ENCODE data around the gene CTSD.

DNA sequence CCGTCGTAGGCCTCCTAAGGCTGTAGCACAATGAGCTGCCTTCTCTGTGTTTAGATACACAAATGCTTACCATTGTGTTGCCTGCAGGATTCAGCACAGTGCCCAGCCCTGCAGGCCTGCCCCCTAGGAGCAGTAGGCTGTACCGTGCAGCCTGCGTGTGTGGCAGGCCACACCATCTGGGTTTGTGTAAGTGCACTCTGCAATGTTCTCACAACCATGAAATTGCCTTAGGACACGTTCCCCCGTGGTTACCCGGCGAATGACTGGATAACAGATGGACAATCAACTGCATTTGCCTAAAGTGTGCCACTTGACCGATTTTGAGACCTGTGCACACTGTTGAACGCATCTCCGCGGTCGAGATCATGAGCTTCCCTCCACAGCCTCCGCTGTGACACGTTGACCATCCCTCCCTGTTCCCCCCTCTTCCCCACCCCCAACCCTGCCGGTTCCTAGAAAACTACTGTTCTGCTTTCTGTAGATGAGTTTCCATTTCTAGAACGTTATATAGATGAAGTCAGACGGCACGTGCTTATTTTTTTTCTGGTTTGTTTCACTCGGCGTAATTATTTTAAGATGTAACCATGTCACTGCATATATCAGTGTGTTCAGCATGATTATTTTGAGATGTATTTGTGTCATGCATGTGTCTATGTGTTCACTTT, 22.2 kb upstream of the CTSD start:
- TF ChIP-seq, protein P1, sequence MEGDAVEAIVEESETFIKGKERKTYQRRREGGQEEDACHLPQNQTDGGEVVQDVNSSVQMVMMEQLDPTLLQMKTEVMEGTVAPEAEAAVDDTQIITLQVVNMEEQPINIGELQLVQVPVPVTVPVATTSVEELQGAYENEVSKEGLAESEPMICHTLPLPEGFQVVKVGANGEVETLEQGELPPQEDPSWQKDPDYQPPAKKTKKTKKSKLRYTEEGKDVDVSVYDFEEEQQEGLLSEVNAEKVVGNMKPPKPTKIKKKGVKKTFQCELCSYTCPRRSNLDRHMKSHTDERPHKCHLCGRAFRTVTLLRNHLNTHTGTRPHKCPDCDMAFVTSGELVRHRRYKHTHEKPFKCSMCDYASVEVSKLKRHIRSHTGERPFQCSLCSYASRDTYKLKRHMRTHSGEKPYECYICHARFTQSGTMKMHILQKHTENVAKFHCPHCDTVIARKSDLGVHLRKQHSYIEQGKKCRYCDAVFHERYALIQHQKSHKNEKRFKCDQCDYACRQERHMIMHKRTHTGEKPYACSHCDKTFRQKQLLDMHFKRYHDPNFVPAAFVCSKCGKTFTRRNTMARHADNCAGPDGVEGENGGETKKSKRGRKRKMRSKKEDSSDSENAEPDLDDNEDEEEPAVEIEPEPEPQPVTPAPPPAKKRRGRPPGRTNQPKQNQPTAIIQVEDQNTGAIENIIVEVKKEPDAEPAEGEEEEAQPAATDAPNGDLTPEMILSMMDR (IDR thresholded peaks at IDR 0.05; ENCODE audit: low read depth, low read length, missing input control) = no peak
- no peak for TF ChIP-seq GABPA (IDR thresholded peaks at IDR 0.05 in 1 of 2, conservative IDR thresholded peaks at IDR 0.05 in 1 of 2)
- TF ChIP-seq, protein P2, sequence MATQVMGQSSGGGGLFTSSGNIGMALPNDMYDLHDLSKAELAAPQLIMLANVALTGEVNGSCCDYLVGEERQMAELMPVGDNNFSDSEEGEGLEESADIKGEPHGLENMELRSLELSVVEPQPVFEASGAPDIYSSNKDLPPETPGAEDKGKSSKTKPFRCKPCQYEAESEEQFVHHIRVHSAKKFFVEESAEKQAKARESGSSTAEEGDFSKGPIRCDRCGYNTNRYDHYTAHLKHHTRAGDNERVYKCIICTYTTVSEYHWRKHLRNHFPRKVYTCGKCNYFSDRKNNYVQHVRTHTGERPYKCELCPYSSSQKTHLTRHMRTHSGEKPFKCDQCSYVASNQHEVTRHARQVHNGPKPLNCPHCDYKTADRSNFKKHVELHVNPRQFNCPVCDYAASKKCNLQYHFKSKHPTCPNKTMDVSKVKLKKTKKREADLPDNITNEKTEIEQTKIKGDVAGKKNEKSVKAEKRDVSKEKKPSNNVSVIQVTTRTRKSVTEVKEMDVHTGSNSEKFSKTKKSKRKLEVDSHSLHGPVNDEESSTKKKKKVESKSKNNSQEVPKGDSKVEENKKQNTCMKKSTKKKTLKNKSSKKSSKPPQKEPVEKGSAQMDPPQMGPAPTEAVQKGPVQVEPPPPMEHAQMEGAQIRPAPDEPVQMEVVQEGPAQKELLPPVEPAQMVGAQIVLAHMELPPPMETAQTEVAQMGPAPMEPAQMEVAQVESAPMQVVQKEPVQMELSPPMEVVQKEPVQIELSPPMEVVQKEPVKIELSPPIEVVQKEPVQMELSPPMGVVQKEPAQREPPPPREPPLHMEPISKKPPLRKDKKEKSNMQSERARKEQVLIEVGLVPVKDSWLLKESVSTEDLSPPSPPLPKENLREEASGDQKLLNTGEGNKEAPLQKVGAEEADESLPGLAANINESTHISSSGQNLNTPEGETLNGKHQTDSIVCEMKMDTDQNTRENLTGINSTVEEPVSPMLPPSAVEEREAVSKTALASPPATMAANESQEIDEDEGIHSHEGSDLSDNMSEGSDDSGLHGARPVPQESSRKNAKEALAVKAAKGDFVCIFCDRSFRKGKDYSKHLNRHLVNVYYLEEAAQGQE (IDR thresholded peaks at IDR 0.05) = no peak
- TF ChIP-seq TAF1 (conservative IDR thresholded peaks at IDR 0.05) = no peak
- TF ChIP-seq SP1 (IDR thresholded peaks at IDR 0.05) = no peak

All from liver (tissue), 3 donors.